CD14-positive monocyte (primary cell): ENCODE results near the gene COG6. TPM values are rescaled to one million over a fixed set of nuclear protein-coding genes. Genes with fewer than 3 reads are reported as not detected.

ENCODE experiments used
- DNase-seq, 3 donors: peaks; one replicate each; pipeline ENCODE4 v3.0.0-alpha.2; 2011 to 2022
- H2AFZ ChIP-seq: 2 replicates; pipeline ENCODE4 v1.6.0; 2012; ENCODE audit warnings: mild to moderate bottlenecking, low read depth, low read length, inconsistent platforms; ENCODE audit not compliant: insufficient read depth, poor library complexity, severe bottlenecking
- H3K27ac ChIP-seq, 2 donors: 1 replicate in 1 of 2; 2 replicates in 1 of 2; pipeline ENCODE4 v1.5.1; 2012 to 2013; ENCODE audit warnings: low read length in 2 of 2, control low read depth in 1 of 2, inconsistent platforms in 1 of 2, low read depth in 1 of 2, mild to moderate bottlenecking in 1 of 2
- H3K27me3 ChIP-seq, 2 donors: one replicate each; pipeline versions ENCODE4 v1.6.0 to v1.6.1; 2011 to 2013; ENCODE audit warnings: low read length in 2 of 2; ENCODE audit not compliant: control insufficient read depth in 2 of 2, insufficient read depth in 2 of 2
- H3K36me3 ChIP-seq, 2 donors: replicated peaks in 1 of 2; 1 replicate in 1 of 2; 2 replicates in 1 of 2; pipeline versions ENCODE4 v1.5.1 to v1.6.1; 2012 to 2013; ENCODE audit warnings: low read length in 2 of 2, control low read depth in 1 of 2, inconsistent platforms in 1 of 2, mild to moderate bottlenecking in 1 of 2; ENCODE audit not compliant: insufficient read depth in 2 of 2, control insufficient read depth in 1 of 2
- H3K4me1 ChIP-seq, 2 donors: 1 replicate in 1 of 2; 2 replicates in 1 of 2; pipeline versions ENCODE4 v1.5.1 to v1.6.1; 2012 to 2013; ENCODE audit warnings: low read length in 2 of 2, control low read depth in 1 of 2, inconsistent platforms in 1 of 2, mild to moderate bottlenecking in 1 of 2, moderate library complexity in 1 of 2; ENCODE audit not compliant: insufficient read depth in 2 of 2, control insufficient read depth in 1 of 2
- H3K4me2 ChIP-seq: replicated peaks from 2 replicates; pipeline ENCODE3; 2012; ENCODE audit warnings: low read length, moderate library complexity, mild to moderate bottlenecking; ENCODE audit not compliant: poor library complexity, severe bottlenecking; ENCODE audit errors: extremely low read depth
- H3K4me3 ChIP-seq, 3 experiments: fragments of 200-600 bp in 1 of 3; sonication (generic) in 1 of 3; replicated peaks in 1 of 3; 1 replicate in 2 of 3; 2 replicates in 1 of 3; pipeline ENCODE4 v1.5.1; 2011 to 2013; ENCODE audit warnings: low read length in 3 of 3, mild to moderate bottlenecking in 3 of 3, control low read depth in 2 of 3, low read depth in 2 of 3, inconsistent platforms in 1 of 3, moderate library complexity in 1 of 3
- H3K79me2 ChIP-seq: 2 replicates; pipeline ENCODE4 v1.6.0; 2012; ENCODE audit warnings: mild to moderate bottlenecking, control low read depth, inconsistent platforms, low read length, moderate library complexity; ENCODE audit not compliant: insufficient read depth
- H3K9ac ChIP-seq: 2 replicates; pipeline ENCODE4 v1.6.0; 2017; ENCODE audit warnings: low read length, mild to moderate bottlenecking; ENCODE audit not compliant: insufficient read depth, poor library complexity, severe bottlenecking
- H3K9me3 ChIP-seq, 2 donors: replicated peaks in 1 of 2; 1 replicate in 1 of 2; 2 replicates in 1 of 2; pipeline versions ENCODE4 v1.5.1 to v1.6.1; 2012 to 2013; ENCODE audit warnings: low read length in 2 of 2, control low read depth in 1 of 2; ENCODE audit not compliant: control insufficient read depth in 1 of 2, insufficient read depth in 1 of 2
- H4K20me1 ChIP-seq: 2 replicates; pipeline ENCODE4 v1.6.0; 2012; ENCODE audit warnings: mild to moderate bottlenecking, low read length, control low read depth, moderate library complexity; ENCODE audit not compliant: insufficient read depth
- H3K27ac Mint-ChIP-seq, 7 donors: one replicate each; pipeline ENCODE4 v1.8.0; 2020; ENCODE audit warnings: mild to moderate bottlenecking in 7 of 7, mixed read lengths in 7 of 7, moderate library complexity in 6 of 7, inconsistent platforms in 2 of 7
- H3K27me3 Mint-ChIP-seq, 3 donors: one replicate each; pipeline ENCODE4 v1.8.0; 2021 to 2022; ENCODE audit warnings: low read depth in 3 of 3, mild to moderate bottlenecking in 3 of 3, mixed read lengths in 3 of 3, moderate library complexity in 3 of 3, inconsistent platforms in 1 of 3
- H3K36me3 Mint-ChIP-seq, 2 donors: one replicate each; pipeline ENCODE4 v1.8.0; 2020; ENCODE audit warnings: mixed read lengths in 2 of 2, inconsistent platforms in 1 of 2, mild to moderate bottlenecking in 1 of 2
- H3K4me1 Mint-ChIP-seq: one replicate; pipeline ENCODE4 v1.8.0; 2020; ENCODE audit warnings: mild to moderate bottlenecking, mixed read lengths
- H3K4me3 Mint-ChIP-seq, 2 donors: one replicate each; pipeline ENCODE4 v1.8.0; 2020; ENCODE audit warnings: mild to moderate bottlenecking in 2 of 2, mixed read lengths in 2 of 2, moderate library complexity in 1 of 2
- H3K9me3 Mint-ChIP-seq, 7 donors: one replicate each; pipeline ENCODE4 v1.8.0; 2020 to 2022; ENCODE audit warnings: mixed read lengths in 7 of 7, mild to moderate bottlenecking in 6 of 7, moderate library complexity in 6 of 7, inconsistent platforms in 2 of 7
- CTCF ChIP-seq: fragments of 200-600 bp; IDR thresholded peaks from one replicate; pipeline ENCODE4 v1.8.0; 2022; ENCODE audit warnings: antibody characterized with exemption, mild to moderate bottlenecking
- intact Hi-C, 2 donors: fragments of 100-400 bp; cut with micrococcal nuclease; formaldehyde crosslinking; loops; one replicate each; pipeline versions ENCODE4 v1.15.0 to v1.15.1; 2023
- polyA plus RNA-seq, 3 donors: library from polyadenylated mRNA; depleted of rRNA in 1 of 3; unstranded in 2 of 3; stranded (reverse) in 1 of 3; fragments of 300-500 nt in 2 of 3; fragments of >200 nt in 1 of 3; fragmentation: Illumina TruSeq in 2 of 3; gene quantifications; 1 replicate in 2 of 3; 2 replicates in 1 of 3; pipeline ENCODE4 v1.2.3, GENCODE V29; 2012 to 2021

COG6 gene
- polyA plus RNA-seq, 3 donors: 3.9 to 11.0 (median 8.4) TPM

GRCh38 chr13:39749528-39749927 is 94.1 kb downstream of the COG6 start:
- Histone ChIP-seq H3K27me3 (no peaks in the 10 kb centered on the region), H3K9ac (no peak overlapping the region), H3K27ac (no peak overlapping the region), H3K4me2 (no peak overlapping the region), H3K36me3 (peaks cover 0 to 4% of the 10 kb centered on the region in 2 donors), H3K4me1 (no peaks in the 10 kb centered on the region), H3K9me3 (no peaks in the 10 kb centered on the region), H2AFZ (no peak overlapping the region), H3K79me2 (no peaks in the 10 kb centered on the region), H3K4me3 (no peak overlapping the region), H4K20me1 (no peaks in the 10 kb centered on the region)
- no peak for TF ChIP-seq CTCF
- Mint-ChIP-seq H3K4me3 (no peak overlapping the region), H3K27ac (peak overlapping the region in 1 of 7 donors; percentile 71), H3K27me3 (no peaks in the 10 kb centered on the region), H3K36me3 (peaks cover 6 to 14% of the 10 kb centered on the region in 2 donors), H3K4me1 (peaks cover 5% of the 10 kb centered on the region), H3K9me3 (peaks cover 0 to 7% (median 3%) of the 10 kb centered on the region in 7 donors)
- no peak for DNase-seq
- intact Hi-C loops: no loop called here

- Mint-ChIP-seq H3K27ac (no peak overlapping the region), H3K27me3 (no peaks in the 10 kb centered on the region), H3K9me3 (peaks cover 0 to 7% (median 2%) of the 10 kb centered on the region in 7 donors), H3K4me3 (no peak overlapping the region), H3K36me3 (peaks cover 13 to 24% of the 10 kb centered on the region in 2 donors), H3K4me1 (peaks cover 5% of the 10 kb centered on the region)
- no peaks in the 10 kb centered on the region for H3K27me3 ChIP-seq
- no peaks in the 10 kb centered on the region for H3K9me3 ChIP-seq
- no peak overlapping the region for H3K27ac ChIP-seq
- intact Hi-C loops: no loop called here
- no peak overlapping the region for H2AFZ ChIP-seq
- H3K4me2 ChIP-seq: no peak overlapping the region
- H3K4me3 ChIP-seq: no peak overlapping the region
- H3K4me1 ChIP-seq: no peaks in the 10 kb centered on the region
- no peak for DNase-seq
- H3K36me3 ChIP-seq: peaks cover 0 to 4% of the 10 kb centered on the region in 2 donors
- no peak overlapping the region for H3K9ac ChIP-seq
- H3K79me2 ChIP-seq: no peaks in the 10 kb centered on the region
- no peak for TF ChIP-seq CTCF
- no peaks in the 10 kb centered on the region for H4K20me1 ChIP-seq
Observed at GRCh38 chr13:39751805-39752204, 96.3 kb downstream of the COG6 start.
